CD14-positive monocyte (primary cell): ENCODE data around the gene RPL37. TPM values are rescaled to one million over a fixed set of nuclear protein-coding genes. Genes with fewer than 3 reads are reported as not detected.

Experiments used
- DNase-seq, 3 donors: peaks; one replicate each; pipeline ENCODE4 v3.0.0-alpha.2; 2011 to 2022
- H2AFZ ChIP-seq: 2 replicates; pipeline ENCODE4 v1.6.0; 2012; ENCODE audit warnings: mild to moderate bottlenecking, low read depth, low read length, inconsistent platforms; ENCODE audit not compliant: insufficient read depth, poor library complexity, severe bottlenecking
- H3K27ac ChIP-seq, 2 donors: 1 replicate in 1 of 2; 2 replicates in 1 of 2; pipeline ENCODE4 v1.5.1; 2012 to 2013; ENCODE audit warnings: low read length in 2 of 2, control low read depth in 1 of 2, inconsistent platforms in 1 of 2, low read depth in 1 of 2, mild to moderate bottlenecking in 1 of 2
- H3K27me3 ChIP-seq, 2 donors: one replicate each; pipeline versions ENCODE4 v1.6.0 to v1.6.1; 2011 to 2013; ENCODE audit warnings: low read length in 2 of 2; ENCODE audit not compliant: control insufficient read depth in 2 of 2, insufficient read depth in 2 of 2
- H3K36me3 ChIP-seq, 2 donors: replicated peaks in 1 of 2; 1 replicate in 1 of 2; 2 replicates in 1 of 2; pipeline versions ENCODE4 v1.5.1 to v1.6.1; 2012 to 2013; ENCODE audit warnings: low read length in 2 of 2, control low read depth in 1 of 2, inconsistent platforms in 1 of 2, mild to moderate bottlenecking in 1 of 2; ENCODE audit not compliant: insufficient read depth in 2 of 2, control insufficient read depth in 1 of 2
- H3K4me1 ChIP-seq, 2 donors: 1 replicate in 1 of 2; 2 replicates in 1 of 2; pipeline versions ENCODE4 v1.5.1 to v1.6.1; 2012 to 2013; ENCODE audit warnings: low read length in 2 of 2, control low read depth in 1 of 2, inconsistent platforms in 1 of 2, mild to moderate bottlenecking in 1 of 2, moderate library complexity in 1 of 2; ENCODE audit not compliant: insufficient read depth in 2 of 2, control insufficient read depth in 1 of 2
- H3K4me2 ChIP-seq: replicated peaks from 2 replicates; pipeline ENCODE3; 2012; ENCODE audit warnings: low read length, moderate library complexity, mild to moderate bottlenecking; ENCODE audit not compliant: poor library complexity, severe bottlenecking; ENCODE audit errors: extremely low read depth
- H3K4me3 ChIP-seq, 3 experiments: fragments of 200-600 bp in 1 of 3; sonication (generic) in 1 of 3; replicated peaks in 1 of 3; 1 replicate in 2 of 3; 2 replicates in 1 of 3; pipeline ENCODE4 v1.5.1; 2011 to 2013; ENCODE audit warnings: low read length in 3 of 3, mild to moderate bottlenecking in 3 of 3, control low read depth in 2 of 3, low read depth in 2 of 3, inconsistent platforms in 1 of 3, moderate library complexity in 1 of 3
- H3K79me2 ChIP-seq: 2 replicates; pipeline ENCODE4 v1.6.0; 2012; ENCODE audit warnings: mild to moderate bottlenecking, control low read depth, inconsistent platforms, low read length, moderate library complexity; ENCODE audit not compliant: insufficient read depth
- H3K9ac ChIP-seq: 2 replicates; pipeline ENCODE4 v1.6.0; 2017; ENCODE audit warnings: low read length, mild to moderate bottlenecking; ENCODE audit not compliant: insufficient read depth, poor library complexity, severe bottlenecking
- H3K9me3 ChIP-seq, 2 donors: replicated peaks in 1 of 2; 1 replicate in 1 of 2; 2 replicates in 1 of 2; pipeline versions ENCODE4 v1.5.1 to v1.6.1; 2012 to 2013; ENCODE audit warnings: low read length in 2 of 2, control low read depth in 1 of 2; ENCODE audit not compliant: control insufficient read depth in 1 of 2, insufficient read depth in 1 of 2
- H4K20me1 ChIP-seq: 2 replicates; pipeline ENCODE4 v1.6.0; 2012; ENCODE audit warnings: mild to moderate bottlenecking, low read length, control low read depth, moderate library complexity; ENCODE audit not compliant: insufficient read depth
- H3K27ac Mint-ChIP-seq, 7 donors: one replicate each; pipeline ENCODE4 v1.8.0; 2020; ENCODE audit warnings: mild to moderate bottlenecking in 7 of 7, mixed read lengths in 7 of 7, moderate library complexity in 6 of 7, inconsistent platforms in 2 of 7
- H3K27me3 Mint-ChIP-seq, 3 donors: one replicate each; pipeline ENCODE4 v1.8.0; 2021 to 2022; ENCODE audit warnings: low read depth in 3 of 3, mild to moderate bottlenecking in 3 of 3, mixed read lengths in 3 of 3, moderate library complexity in 3 of 3, inconsistent platforms in 1 of 3
- H3K36me3 Mint-ChIP-seq, 2 donors: one replicate each; pipeline ENCODE4 v1.8.0; 2020; ENCODE audit warnings: mixed read lengths in 2 of 2, inconsistent platforms in 1 of 2, mild to moderate bottlenecking in 1 of 2
- H3K4me1 Mint-ChIP-seq: one replicate; pipeline ENCODE4 v1.8.0; 2020; ENCODE audit warnings: mild to moderate bottlenecking, mixed read lengths
- H3K4me3 Mint-ChIP-seq, 2 donors: one replicate each; pipeline ENCODE4 v1.8.0; 2020; ENCODE audit warnings: mild to moderate bottlenecking in 2 of 2, mixed read lengths in 2 of 2, moderate library complexity in 1 of 2
- H3K9me3 Mint-ChIP-seq, 7 donors: one replicate each; pipeline ENCODE4 v1.8.0; 2020 to 2022; ENCODE audit warnings: mixed read lengths in 7 of 7, mild to moderate bottlenecking in 6 of 7, moderate library complexity in 6 of 7, inconsistent platforms in 2 of 7
- WGBS: methylation state at CpG from one replicate; pipeline ENCODE4 v1.1.5; 2013; ENCODE audit warnings: missing lambda C conversion rate; ENCODE audit not compliant: insufficient coverage; 5-methylcytosine and 5-hydroxymethylcytosine counted together
- intact Hi-C, 2 donors: fragments of 100-400 bp; cut with micrococcal nuclease; formaldehyde crosslinking; loops; one replicate each; pipeline versions ENCODE4 v1.15.0 to v1.15.1; 2023
- polyA plus RNA-seq, 3 donors: library from polyadenylated mRNA; depleted of rRNA in 1 of 3; unstranded in 2 of 3; stranded (reverse) in 1 of 3; fragments of 300-500 nt in 2 of 3; fragments of >200 nt in 1 of 3; fragmentation: Illumina TruSeq in 2 of 3; gene quantifications; 1 replicate in 2 of 3; 2 replicates in 1 of 3; pipeline ENCODE4 v1.2.3, GENCODE V29; 2012 to 2021
- TF ChIP-seq, protein P1 (sequence below): fragments of 200-600 bp; IDR thresholded peaks from one replicate; pipeline ENCODE4 v1.8.0; 2022; ENCODE audit warnings: antibody characterized with exemption, mild to moderate bottlenecking

Gene RPL37
- polyA plus RNA-seq, 3 donors, result 87.9 to 813 (median 738) TPM

DNA sequence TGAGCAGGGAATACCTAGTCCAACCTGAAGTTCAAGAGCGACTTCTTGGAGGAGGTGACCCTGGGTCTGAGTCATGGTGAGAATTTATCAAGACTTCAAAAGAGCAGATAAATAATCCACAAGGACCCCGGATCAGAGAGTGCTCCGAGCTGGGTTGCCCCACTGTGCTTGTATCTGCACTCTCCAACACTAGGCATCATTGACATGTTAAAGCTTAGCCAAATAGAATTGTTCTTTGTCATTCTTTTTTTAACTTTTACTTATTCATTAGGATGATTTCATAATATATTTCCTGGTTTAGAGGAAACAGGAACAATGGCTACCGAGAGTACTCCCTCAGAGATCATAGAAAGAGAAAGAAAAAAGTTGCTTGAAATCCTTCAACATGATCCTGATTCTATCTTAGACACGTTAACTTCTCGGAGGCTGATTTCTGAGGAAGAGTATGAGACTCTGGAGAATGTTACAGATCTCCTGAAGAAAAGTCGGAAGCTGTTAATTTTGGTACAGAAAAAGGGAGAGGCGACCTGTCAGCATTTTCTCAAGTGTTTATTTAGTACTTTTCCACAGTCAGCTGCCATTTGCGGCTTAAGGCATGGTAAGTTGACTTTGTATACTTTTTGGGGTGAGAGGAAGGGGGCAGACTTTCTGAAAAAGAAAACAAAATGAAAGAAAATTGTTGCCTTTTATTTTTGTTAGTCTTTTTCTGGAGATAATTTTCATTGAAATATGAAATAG lies 6.2 kb upstream of the RPL37 start, which contains the start of gene CARD6:
TSS of gene CARD6 (plus strand) at position 300 of the 738 bp plus-strand sequence. CDS start at position 316, 16 bp downstream.
- peak within 1 kb of the TSS; percentile 87 for H3K9ac ChIP-seq
- H3K9me3 ChIP-seq, result no peaks in the 10 kb centered on the region
- H3K79me2 ChIP-seq, result peaks cover 55% of the 10 kb centered on the region
- H3K4me3 ChIP-seq, result peak within 1 kb of the TSS; percentile 70 to 100 (median 92)
- H3K36me3 ChIP-seq, result peaks cover under 1 to 18% of the 10 kb centered on the region in 2 donors
- H3K4me3 Mint-ChIP-seq, result peak within 1 kb of the TSS; percentile 83 to 98
- peaks cover 42 to 59% of the 10 kb centered on the region in 2 donors for H3K4me1 ChIP-seq
- H2AFZ ChIP-seq, result peak within 1 kb of the TSS; percentile 87
- peaks cover 50% of the 10 kb centered on the region for H3K4me1 Mint-ChIP-seq
- H3K27me3 Mint-ChIP-seq, result peaks cover 0 to 2% (median 1%) of the 10 kb centered on the region in 3 donors
- peaks cover 2% of the 10 kb centered on the region for H4K20me1 ChIP-seq
- H3K27me3 ChIP-seq, result no peaks in the 10 kb centered on the region
- intact Hi-C loops, result no loop called here
- peaks cover 14 to 21% of the 10 kb centered on the region in 2 donors for H3K36me3 Mint-ChIP-seq
- TF ChIP-seq, protein P1, sequence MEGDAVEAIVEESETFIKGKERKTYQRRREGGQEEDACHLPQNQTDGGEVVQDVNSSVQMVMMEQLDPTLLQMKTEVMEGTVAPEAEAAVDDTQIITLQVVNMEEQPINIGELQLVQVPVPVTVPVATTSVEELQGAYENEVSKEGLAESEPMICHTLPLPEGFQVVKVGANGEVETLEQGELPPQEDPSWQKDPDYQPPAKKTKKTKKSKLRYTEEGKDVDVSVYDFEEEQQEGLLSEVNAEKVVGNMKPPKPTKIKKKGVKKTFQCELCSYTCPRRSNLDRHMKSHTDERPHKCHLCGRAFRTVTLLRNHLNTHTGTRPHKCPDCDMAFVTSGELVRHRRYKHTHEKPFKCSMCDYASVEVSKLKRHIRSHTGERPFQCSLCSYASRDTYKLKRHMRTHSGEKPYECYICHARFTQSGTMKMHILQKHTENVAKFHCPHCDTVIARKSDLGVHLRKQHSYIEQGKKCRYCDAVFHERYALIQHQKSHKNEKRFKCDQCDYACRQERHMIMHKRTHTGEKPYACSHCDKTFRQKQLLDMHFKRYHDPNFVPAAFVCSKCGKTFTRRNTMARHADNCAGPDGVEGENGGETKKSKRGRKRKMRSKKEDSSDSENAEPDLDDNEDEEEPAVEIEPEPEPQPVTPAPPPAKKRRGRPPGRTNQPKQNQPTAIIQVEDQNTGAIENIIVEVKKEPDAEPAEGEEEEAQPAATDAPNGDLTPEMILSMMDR, result no peak
- 0% methylated on average over 2 of the region's 9 CpGs for WGBS
- peak within 1 kb of the TSS; percentile 14 to 95 for H3K27ac ChIP-seq
- peak within 1 kb of the TSS; percentile 96 to 99 (median 98) for H3K27ac Mint-ChIP-seq
- H3K4me2 ChIP-seq, result peak within 1 kb of the TSS; percentile 92
- peaks cover 0 to 2% (median 0%) of the 10 kb centered on the region in 7 donors for H3K9me3 Mint-ChIP-seq
- DNase-seq, result peak; percentile 33 to 66 (median 60)

DNA sequence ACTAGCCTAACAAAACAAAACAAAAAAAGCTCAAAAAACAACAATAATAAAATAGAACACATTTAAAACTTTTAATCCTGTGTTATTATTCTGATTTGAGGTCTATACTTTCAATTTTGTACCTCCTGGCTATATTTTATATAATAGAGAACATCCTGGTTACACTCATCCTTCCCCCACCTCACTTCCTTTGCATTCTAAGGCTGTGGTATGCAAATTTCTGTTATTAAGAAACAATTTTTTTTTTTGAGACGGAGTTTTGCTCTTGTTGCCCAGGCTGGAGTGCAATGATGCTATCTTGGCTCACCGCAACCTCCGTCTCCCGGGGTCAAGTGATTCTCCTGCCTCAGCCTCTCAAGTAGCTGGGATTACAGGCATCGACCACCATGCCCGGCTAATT lies 3.1 kb upstream of the RPL37 start:
- Mint-ChIP-seq H3K27ac (peak overlapping the region in 2 of 7 donors; percentile 61 to 76), H3K36me3 (peaks cover 11 to 12% of the 10 kb centered on the region in 2 donors), H3K4me3 (no peak overlapping the region), H3K4me1 (peaks cover 52% of the 10 kb centered on the region), H3K27me3 (peaks cover 0 to 2% (median 0%) of the 10 kb centered on the region in 3 donors), H3K9me3 (peaks cover 0 to 3% (median 0%) of the 10 kb centered on the region in 7 donors)
- TF ChIP-seq, protein P1, result no peak
- intact Hi-C loops, result loop anchor here in 1 of 2 donors (10.0 kb wide), 2 partner anchors 83 to 1067 kb away; partner anchors contain the start of genes RIMOC1 and TTC33
- DNase-seq, result peak; percentile 11 to 19 (median 15)
- Histone ChIP-seq H3K79me2 (peaks cover 44% of the 10 kb centered on the region), H4K20me1 (peaks cover 12% of the 10 kb centered on the region), H3K36me3 (peaks cover 8 to 11% of the 10 kb centered on the region in 2 donors), H3K27me3 (no peaks in the 10 kb centered on the region), H3K27ac (no peak overlapping the region), H3K9ac (no peak overlapping the region), H3K4me3 (no peak overlapping the region), H2AFZ (no peak overlapping the region), H3K4me2 (no peak overlapping the region), H3K9me3 (no peaks in the 10 kb centered on the region), H3K4me1 (peaks cover 55 to 61% of the 10 kb centered on the region in 2 donors)
- WGBS, result no CpG with 5 or more reads among the region's 6 CpGs
